Fibroblast of pulmonary artery (primary cell): Measurements from ENCODE around the gene SEC62.

Experiments used
- DNase-seq: peaks from one replicate; pipeline ENCODE4 v3.0.0-alpha.2; 2010; ENCODE audit warnings: low read depth
- H3K4me3 ChIP-seq: replicated peaks from 2 replicates; pipeline ENCODE4 v1.5.1; 2011; ENCODE audit warnings: low read depth, mild to moderate bottlenecking, control low read depth, low read length, moderate library complexity
- TF ChIP-seq, protein P1 (sequence below): IDR thresholded peaks from 2 replicates; pipeline ENCODE4 v1.5.1; 2011; ENCODE audit warnings: mild to moderate bottlenecking, control low read depth, low read length, inconsistent platforms; ENCODE audit errors: missing control alignments

SEC62 gene

DNA sequence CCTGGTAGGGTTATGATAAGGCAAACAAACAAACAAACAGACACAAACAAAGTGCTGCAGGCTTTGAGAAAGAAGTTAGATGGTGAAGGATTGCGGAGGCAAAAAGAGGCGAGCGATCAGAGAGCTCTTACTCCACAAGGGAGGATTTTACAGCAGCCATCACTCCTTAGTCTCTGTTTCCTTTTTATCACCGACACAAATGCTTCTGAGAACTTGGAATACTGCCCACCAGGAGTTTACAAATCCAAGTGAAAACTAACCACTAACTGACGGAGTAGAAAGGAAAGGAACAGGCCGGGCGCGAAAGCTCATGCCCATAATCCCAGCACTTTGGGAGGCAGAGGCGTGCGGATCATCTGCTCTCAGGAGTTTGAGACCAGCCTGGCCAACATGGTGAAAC, 35.6 kb downstream of the SEC62 start:
- TF ChIP-seq, protein P1, sequence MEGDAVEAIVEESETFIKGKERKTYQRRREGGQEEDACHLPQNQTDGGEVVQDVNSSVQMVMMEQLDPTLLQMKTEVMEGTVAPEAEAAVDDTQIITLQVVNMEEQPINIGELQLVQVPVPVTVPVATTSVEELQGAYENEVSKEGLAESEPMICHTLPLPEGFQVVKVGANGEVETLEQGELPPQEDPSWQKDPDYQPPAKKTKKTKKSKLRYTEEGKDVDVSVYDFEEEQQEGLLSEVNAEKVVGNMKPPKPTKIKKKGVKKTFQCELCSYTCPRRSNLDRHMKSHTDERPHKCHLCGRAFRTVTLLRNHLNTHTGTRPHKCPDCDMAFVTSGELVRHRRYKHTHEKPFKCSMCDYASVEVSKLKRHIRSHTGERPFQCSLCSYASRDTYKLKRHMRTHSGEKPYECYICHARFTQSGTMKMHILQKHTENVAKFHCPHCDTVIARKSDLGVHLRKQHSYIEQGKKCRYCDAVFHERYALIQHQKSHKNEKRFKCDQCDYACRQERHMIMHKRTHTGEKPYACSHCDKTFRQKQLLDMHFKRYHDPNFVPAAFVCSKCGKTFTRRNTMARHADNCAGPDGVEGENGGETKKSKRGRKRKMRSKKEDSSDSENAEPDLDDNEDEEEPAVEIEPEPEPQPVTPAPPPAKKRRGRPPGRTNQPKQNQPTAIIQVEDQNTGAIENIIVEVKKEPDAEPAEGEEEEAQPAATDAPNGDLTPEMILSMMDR, result no peak
- no peak for DNase-seq
- no peak overlapping the region for H3K4me3 ChIP-seq

DNA sequence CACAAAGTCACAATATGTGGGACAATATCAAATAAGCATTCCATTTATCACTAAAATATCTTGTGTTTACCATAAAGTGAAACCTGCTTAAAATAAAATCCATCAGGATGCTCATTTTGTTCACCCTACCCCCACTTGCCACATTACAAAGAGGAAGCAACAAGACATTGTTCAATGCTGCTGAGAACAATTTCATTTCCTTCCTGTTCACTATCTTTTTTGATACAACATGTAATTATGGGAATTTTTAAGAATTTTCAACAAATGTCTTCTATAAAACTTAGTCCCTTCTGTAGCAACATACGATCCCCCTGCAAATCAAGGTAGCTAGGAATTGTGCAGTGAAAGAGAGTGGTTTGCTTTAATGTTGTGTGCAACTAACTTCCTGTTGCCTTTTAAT, 36.3 kb downstream of the SEC62 start:
- H3K4me3 ChIP-seq, result no peak overlapping the region
- DNase-seq, result peak; percentile 14
- TF ChIP-seq, protein P1, result no peak

DNA sequence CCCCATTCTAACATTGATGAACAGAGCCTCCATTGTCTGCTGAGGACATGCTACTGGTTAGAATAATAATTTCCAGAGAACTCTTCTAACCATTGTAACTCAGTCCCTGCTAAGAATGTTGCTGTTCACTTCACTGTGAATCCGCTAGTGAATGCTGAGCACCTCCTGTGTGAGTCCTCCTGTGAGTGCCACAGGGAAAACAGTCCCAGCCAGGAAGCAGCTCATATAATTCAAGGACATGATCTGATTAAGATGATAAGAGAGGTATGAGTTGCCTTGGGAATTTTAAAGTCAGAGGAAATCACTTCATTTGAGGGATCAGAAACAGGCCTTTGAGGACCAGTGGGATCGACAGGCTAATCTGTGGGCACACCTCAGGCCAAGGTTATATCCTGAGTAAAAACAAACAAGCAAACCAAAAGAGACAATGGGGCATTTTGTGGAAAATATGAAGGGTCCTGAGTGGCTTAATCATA, 37.3 kb downstream of the SEC62 start:
- no peak for DNase-seq
- H3K4me3 ChIP-seq, result no peak overlapping the region
- TF ChIP-seq, protein P1, result no peak

DNA sequence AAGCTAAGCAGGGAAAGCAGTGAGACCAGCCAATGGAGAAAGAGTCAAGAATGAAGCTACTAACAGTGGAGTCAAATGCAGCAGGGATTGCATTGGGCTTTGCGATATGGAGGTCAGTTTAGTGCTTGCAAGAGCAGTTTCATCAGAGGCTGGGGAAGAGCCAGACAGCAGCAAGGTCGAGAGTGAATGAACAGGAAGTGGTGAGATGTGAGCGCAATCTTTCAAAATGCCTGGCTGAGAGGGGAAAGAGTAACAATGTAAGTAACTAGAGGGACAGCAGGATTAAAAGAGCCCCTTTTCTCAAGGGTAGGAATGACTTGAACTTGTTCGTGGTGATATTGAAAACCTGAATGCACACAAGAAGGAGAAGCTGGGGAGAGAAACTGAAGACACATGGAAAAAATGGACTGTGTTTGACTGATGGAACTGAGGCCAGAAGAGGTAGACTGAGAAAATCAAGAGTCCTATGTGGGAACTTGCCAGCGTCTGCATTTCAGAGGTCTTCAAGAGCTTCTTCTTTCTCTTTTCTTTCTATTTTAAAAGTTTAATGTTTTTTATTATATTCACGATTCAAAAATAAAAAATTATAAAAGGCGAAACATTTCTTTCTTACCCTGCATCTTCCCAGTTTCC, 40.5 kb downstream of the SEC62 start:
- TF ChIP-seq, protein P1, result no peak
- H3K4me3 ChIP-seq, result no peak overlapping the region
- peak; percentile 84 for DNase-seq

DNA sequence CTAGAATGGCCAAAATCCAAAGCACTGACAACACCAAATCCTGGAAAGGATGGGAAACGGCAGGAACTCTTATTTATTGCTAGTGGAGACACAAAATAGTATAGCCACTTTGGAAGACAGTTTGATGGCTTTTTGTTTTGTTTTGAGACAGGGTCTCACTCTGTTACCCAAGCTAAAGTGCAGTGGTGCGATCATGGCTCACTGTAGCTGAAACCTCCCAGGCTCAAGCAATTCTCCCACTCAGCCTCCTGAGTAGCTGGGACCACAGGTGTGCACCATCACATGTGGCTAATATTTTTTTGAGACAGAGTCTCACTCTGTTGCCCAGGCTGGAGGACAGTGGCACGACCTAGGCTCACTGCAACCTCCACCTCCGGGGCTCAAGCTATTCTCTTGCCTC, 43.9 kb downstream of the SEC62 start:
- TF ChIP-seq, protein P1, result no peak
- DNase-seq, result no peak
- H3K4me3 ChIP-seq, result no peak overlapping the region

DNA sequence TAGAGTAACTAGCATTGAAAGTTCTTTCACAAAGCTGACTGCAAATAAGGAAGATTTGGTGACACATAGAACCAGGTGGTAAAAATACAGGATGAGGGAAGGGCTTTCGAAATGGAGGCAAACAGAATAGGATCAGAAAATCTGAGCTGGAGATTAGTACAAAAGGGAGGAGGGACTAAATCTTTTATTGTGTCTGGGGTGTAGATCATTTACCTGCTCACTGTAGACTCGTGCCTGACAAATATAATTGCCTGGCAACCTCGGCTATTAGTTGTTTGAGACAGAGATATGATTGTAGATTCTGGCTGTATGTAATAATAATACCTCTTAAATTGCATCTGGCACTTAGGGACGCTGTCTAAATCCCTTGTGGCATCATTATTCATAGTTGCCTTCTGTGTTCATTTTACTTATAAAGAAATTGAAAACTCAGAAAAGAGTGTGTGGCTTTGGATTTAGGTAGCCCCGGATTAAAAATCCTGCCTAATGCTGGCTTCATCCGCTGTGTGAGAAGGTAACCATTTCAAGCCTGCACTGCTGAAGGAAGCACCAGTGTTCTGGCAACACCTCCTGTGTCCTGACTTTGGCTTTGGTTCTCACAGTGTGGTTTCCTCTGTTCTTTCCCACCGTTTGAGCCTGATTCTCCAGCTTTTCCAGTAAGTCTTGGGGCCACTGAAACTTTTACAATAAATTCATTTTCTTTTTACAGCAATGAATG, 46.2 kb downstream of the SEC62 start:
- DNase-seq, result no peak

More for the DNA sequence above, 46.2 kb downstream of the SEC62 start:
- no peak overlapping the region for H3K4me3 ChIP-seq
- TF ChIP-seq, protein P1, result no peak
